IMR-90 (cell line): ENCODE measurements around the gene YPEL2. TPM values are rescaled to one million over a fixed set of nuclear protein-coding genes. Genes with fewer than 3 reads are reported as not detected.

Experiments used
- ATAC-seq: fragments of 200-7000 bp; cut with Tn5 transposase; 2 replicates; pipeline ENCODE4 v1.9.1; 2020; ENCODE audit warnings: low read depth, mild to moderate bottlenecking, moderate library complexity
- BruUV-seq: library from RNA; stranded (reverse); fragments of 400-500 nt; replicated peaks from 2 replicates; lab custom pipeline; 2021; lab: Mats Ljungman, UMichigan
- CTCF ChIA-PET: fragments of 300-600 bp; formaldehyde crosslinking; extraction: SDS; loops from one replicate; lab custom pipeline; 2021; ENCODE audit warnings: antibody characterized with exemption; lab: Yijun Ruan, JAX
- POLR2A ChIA-PET: fragments of 300-600 bp; sonication (Branson Sonifier 250); formaldehyde crosslinking; loops from one replicate; lab custom pipeline; 2022; ENCODE audit warnings: antibody characterized with exemption; ENCODE audit not compliant: unreplicated experiment; lab: Charles Lee
- DNase-seq: peaks from one replicate; pipeline ENCODE4 v3.0.0; 2013
- H2AFZ ChIP-seq: replicated peaks from 2 replicates; pipeline ENCODE3; 2013; ENCODE audit warnings: low read length, mild to moderate bottlenecking; ENCODE audit not compliant: poor library complexity
- H2AK5ac ChIP-seq: 2 replicates; pipeline ENCODE4 v1.6.1; 2013; ENCODE audit warnings: low read depth, low read length, inconsistent platforms
- H2AK9ac ChIP-seq: replicated peaks from 2 replicates; pipeline ENCODE3; 2013; ENCODE audit warnings: mild to moderate bottlenecking, low read depth, low read length, moderate library complexity; ENCODE audit not compliant: poor library complexity
- H2BK120ac ChIP-seq: 2 replicates; pipeline ENCODE4 v1.6.1; 2013; ENCODE audit warnings: low read depth, low read length, inconsistent platforms
- H2BK15ac ChIP-seq: 3 replicates; pipeline ENCODE4 v1.6.1; 2013; ENCODE audit warnings: low read depth, low read length, inconsistent platforms
- H2BK20ac ChIP-seq: 2 replicates; pipeline ENCODE4 v1.6.1; 2013; ENCODE audit warnings: low read depth, mild to moderate bottlenecking, inconsistent platforms, low read length, moderate library complexity
- H2BK5ac ChIP-seq: 2 replicates; pipeline ENCODE4 v1.6.1; 2013; ENCODE audit warnings: mild to moderate bottlenecking, low read depth, low read length, inconsistent platforms; ENCODE audit not compliant: poor library complexity, severe bottlenecking
- H3K14ac ChIP-seq: replicated peaks from 2 replicates; pipeline ENCODE4 v1.6.1; 2013; ENCODE audit warnings: low read depth, low read length, inconsistent platforms
- H3K18ac ChIP-seq: 2 replicates; pipeline ENCODE4 v1.6.1; 2013; ENCODE audit warnings: low read depth, low read length, control low read depth
- H3K23ac ChIP-seq: 2 replicates; pipeline ENCODE4 v1.6.1; 2013; ENCODE audit warnings: low read depth, low read length, inconsistent platforms
- H3K27ac ChIP-seq: 2 replicates; pipeline ENCODE4 v1.5.1; 2013; ENCODE audit warnings: mild to moderate bottlenecking, control low read depth, low read length; ENCODE audit not compliant: insufficient read depth
- H3K27me3 ChIP-seq: 2 replicates; pipeline ENCODE4 v1.6.1; 2013; ENCODE audit warnings: low read length; ENCODE audit not compliant: control insufficient read depth, insufficient read depth
- H3K36me3 ChIP-seq: 2 replicates; pipeline ENCODE4 v1.6.1; 2013; ENCODE audit warnings: low read length, mixed read lengths; ENCODE audit not compliant: control insufficient read depth, insufficient read depth
- H3K4ac ChIP-seq: 2 replicates; pipeline ENCODE4 v1.6.1; 2013; ENCODE audit warnings: low read depth, low read length, inconsistent platforms
- H3K4me1 ChIP-seq: 2 replicates; pipeline ENCODE4 v1.6.1; 2013; ENCODE audit warnings: low read length, mixed read lengths; ENCODE audit not compliant: control insufficient read depth, insufficient read depth
- H3K4me2 ChIP-seq: 2 replicates; pipeline ENCODE4 v1.6.1; 2013; ENCODE audit warnings: low read depth, mild to moderate bottlenecking, control low read depth, low read length, moderate library complexity
- H3K4me3 ChIP-seq: 2 replicates; pipeline ENCODE4 v1.5.1; 2013; ENCODE audit warnings: low read depth, mild to moderate bottlenecking, control low read depth, low read length, moderate library complexity; ENCODE audit not compliant: insufficient read depth
- H3K56ac ChIP-seq: 2 replicates; pipeline ENCODE4 v1.6.1; 2013; ENCODE audit warnings: low read length, inconsistent platforms; ENCODE audit not compliant: insufficient read depth; ENCODE audit errors: extremely low read depth
- H3K79me1 ChIP-seq, 2 experiments: 2 replicates each; pipeline ENCODE4 v1.6.1; 2013; ENCODE audit warnings: low read length in 2 of 2, inconsistent platforms in 1 of 2, low read depth in 1 of 2
- H3K9ac ChIP-seq: 2 replicates; pipeline ENCODE4 v1.6.1; 2013; ENCODE audit warnings: low read depth, low read length, control low read depth
- H3K9me1 ChIP-seq: 2 replicates; pipeline ENCODE4 v1.6.1; 2013; ENCODE audit warnings: low read length, inconsistent platforms; ENCODE audit not compliant: insufficient read depth
- H3K9me3 ChIP-seq: 2 replicates; pipeline ENCODE4 v1.6.1; 2013; ENCODE audit warnings: low read length; ENCODE audit not compliant: control insufficient read depth, insufficient read depth
- H4K20me1 ChIP-seq: 2 replicates; pipeline ENCODE4 v1.6.1; 2013; ENCODE audit warnings: low read length, inconsistent platforms; ENCODE audit not compliant: insufficient read depth
- H4K5ac ChIP-seq: 2 replicates; pipeline ENCODE4 v1.6.1; 2013; ENCODE audit warnings: mild to moderate bottlenecking, low read depth, low read length, control low read depth
- H4K8ac ChIP-seq, 2 experiments: 2 replicates each; pipeline ENCODE4 v1.6.1; 2013; ENCODE audit warnings: low read depth in 2 of 2, low read length in 2 of 2, control low read depth in 1 of 2, inconsistent platforms in 1 of 2
- H4K91ac ChIP-seq: 2 replicates; pipeline ENCODE4 v1.6.1; 2013; ENCODE audit warnings: low read depth, low read length, inconsistent platforms; ENCODE audit not compliant: insufficient read depth
- FOS ChIP-seq: fragments of 150-350 bp; IDR thresholded peaks from 2 replicates; pipeline ENCODE4 v1.6.1; 2016; ENCODE audit warnings: low read depth, low read length
- SMC3 ChIP-seq: fragments of 150-350 bp; IDR thresholded peaks from 2 replicates; pipeline ENCODE4 v1.6.1; 2016; ENCODE audit warnings: low read depth, mild to moderate bottlenecking, antibody characterized with exemption, low read length, moderate library complexity
- WGBS, 2 experiments: methylation state at CpG; one replicate each; pipeline versions ENCODE4 v1.1.5 to v1.1.7; 2013; ENCODE audit warnings: missing lambda C conversion rate in 2 of 2; ENCODE audit not compliant: insufficient read length in 1 of 2; ENCODE audit errors: extremely low coverage in 2 of 2; 5-methylcytosine and 5-hydroxymethylcytosine counted together
- dilution Hi-C: fragments of 300-500 bp; cut with HindIII; formaldehyde crosslinking; loops from one replicate; pipeline ENCODE4 v1.14.3; 2018; ENCODE audit warnings: low sequenced_read_pairs; ENCODE audit not compliant: unreplicated experiment
- in situ Hi-C: fragments of 300-500 bp; cut with MboI; formaldehyde crosslinking; loops from 3 replicates; pipeline ENCODE4 v1.14.3; 2019; ENCODE audit warnings: low sequenced_read_pairs, inconsistent platforms, mixed read lengths
- intact Hi-C: fragments of 100-400 bp; cut with micrococcal nuclease; formaldehyde crosslinking; loops from 2 replicates; pipeline ENCODE4 v1.10.0; 2022
- polyA plus RNA-seq, 3 experiments: library from polyadenylated mRNA; depleted of rRNA; stranded (reverse); fragments of >200 nt; gene quantifications; 2 replicates each; pipeline ENCODE4 v1.2.3, GENCODE V29; 2012; ENCODE audit warnings: low replicate concordance in 1 of 3
- total RNA-seq: library from RNA; depleted of rRNA; stranded (reverse); fragments of >200 nt; gene quantifications from 2 replicates; pipeline ENCODE4 v1.2.3, GENCODE V29; 2012
- TF ChIP-seq, protein P1 (sequence below): conservative IDR thresholded peaks from 2 replicates; pipeline ENCODE4 v1.5.1; 2012; ENCODE audit warnings: mild to moderate bottlenecking, low read depth, low read length, improper control_type of control experiment

YPEL2 gene
- total and polyA plus RNA-seq, 2 of the 4 experiments (the other 2 are of a cell fraction): 2.3 to 3.4 TPM

DNA sequence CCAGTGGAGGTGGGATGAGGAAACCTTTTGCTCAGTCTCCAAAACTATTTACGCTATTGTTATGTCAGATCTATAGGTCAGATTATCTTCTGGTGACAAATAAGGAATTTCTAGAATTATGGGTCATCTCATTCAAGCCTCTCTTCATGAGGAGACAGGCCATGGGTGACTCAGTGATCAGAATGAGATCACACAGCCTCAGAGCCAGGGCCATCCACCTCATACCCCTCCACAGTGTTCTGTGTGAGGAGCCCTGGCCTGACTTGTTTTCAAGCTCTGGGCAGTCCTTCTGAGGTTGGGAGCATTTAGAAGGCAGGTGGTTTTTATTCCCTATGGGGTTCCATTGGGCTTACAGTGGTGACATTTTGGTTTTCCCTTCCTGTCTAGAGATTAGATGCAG is 26.5 kb downstream of the YPEL2 start:
- H3K4me3 ChIP-seq: no peak overlapping the region
- DNase-seq: peak; percentile 73
- peak overlapping the region; percentile 4; the same call in 1 of the 2 replicates for H2BK20ac ChIP-seq
- H3K4me1 ChIP-seq: peaks cover 24% of the 10 kb centered on the region
- ChIA-PET CTCF (no interaction called here), POLR2A (no interaction called here)
- H3K36me3 ChIP-seq: no peaks in the 10 kb centered on the region
- no peak overlapping the region for H3K56ac ChIP-seq
- H4K91ac ChIP-seq: no peak overlapping the region
- TF ChIP-seq SMC3: 0 out of 2 replicates have a peak, but pooled peaks have one; percentile 8
- TF ChIP-seq, protein P1, sequence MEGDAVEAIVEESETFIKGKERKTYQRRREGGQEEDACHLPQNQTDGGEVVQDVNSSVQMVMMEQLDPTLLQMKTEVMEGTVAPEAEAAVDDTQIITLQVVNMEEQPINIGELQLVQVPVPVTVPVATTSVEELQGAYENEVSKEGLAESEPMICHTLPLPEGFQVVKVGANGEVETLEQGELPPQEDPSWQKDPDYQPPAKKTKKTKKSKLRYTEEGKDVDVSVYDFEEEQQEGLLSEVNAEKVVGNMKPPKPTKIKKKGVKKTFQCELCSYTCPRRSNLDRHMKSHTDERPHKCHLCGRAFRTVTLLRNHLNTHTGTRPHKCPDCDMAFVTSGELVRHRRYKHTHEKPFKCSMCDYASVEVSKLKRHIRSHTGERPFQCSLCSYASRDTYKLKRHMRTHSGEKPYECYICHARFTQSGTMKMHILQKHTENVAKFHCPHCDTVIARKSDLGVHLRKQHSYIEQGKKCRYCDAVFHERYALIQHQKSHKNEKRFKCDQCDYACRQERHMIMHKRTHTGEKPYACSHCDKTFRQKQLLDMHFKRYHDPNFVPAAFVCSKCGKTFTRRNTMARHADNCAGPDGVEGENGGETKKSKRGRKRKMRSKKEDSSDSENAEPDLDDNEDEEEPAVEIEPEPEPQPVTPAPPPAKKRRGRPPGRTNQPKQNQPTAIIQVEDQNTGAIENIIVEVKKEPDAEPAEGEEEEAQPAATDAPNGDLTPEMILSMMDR: no peak
- TF ChIP-seq FOS: 0 out of 2 replicates have a peak, but pooled peaks have one; percentile 3
- H3K9ac ChIP-seq: no peak overlapping the region
- H4K20me1 ChIP-seq: peaks cover 11% of the 10 kb centered on the region; the same call in 1 of the 2 replicates
- no peak overlapping the region; the same call in 1 of the 2 replicates for H4K5ac ChIP-seq
- peaks cover 4% of the 10 kb centered on the region; the same call in 1 of the 2 replicates for H3K9me3 ChIP-seq
- peak overlapping the region; percentile 54 for H3K14ac ChIP-seq
- no peak overlapping the region for H2AK9ac ChIP-seq
- peak overlapping the region; percentile 4; the same call in 1 of the 3 replicates for H2BK15ac ChIP-seq
- no peaks in the 10 kb centered on the region; a peak in 1 of 4 replicates for H3K79me1 ChIP-seq
- no peak overlapping the region for H2BK5ac ChIP-seq
- H3K27ac ChIP-seq: no peak overlapping the region
- H3K18ac ChIP-seq: no peak overlapping the region; the same call in 1 of the 2 replicates
- H3K27me3 ChIP-seq: peaks cover 2% of the 10 kb centered on the region; the same call in 1 of the 2 replicates
- ATAC-seq: no peak
- H2AFZ ChIP-seq: no peak overlapping the region
- H3K23ac ChIP-seq: no peak overlapping the region
- H4K8ac ChIP-seq: peak overlapping the region in 1 of 2 experiments; percentile 9; a peak in 1 of 4 replicates
- in situ Hi-C loops (no loop called here), dilution Hi-C loops (no loop called here), intact Hi-C loops (no loop called here)
- no peak overlapping the region for H3K4me2 ChIP-seq
- H2BK120ac ChIP-seq: 0 out of 2 replicates have a peak overlapping the region, but pooled peaks have one; percentile 30
- H2AK5ac ChIP-seq: no peak overlapping the region
- WGBS, 2 experiments: no CpG with 5 or more reads among the region's 1 CpG
- peak overlapping the region; percentile 27; the same call in 1 of the 2 replicates for H3K4ac ChIP-seq
- BruUV-seq: no TSS peak
- peaks cover 11% of the 10 kb centered on the region for H3K9me1 ChIP-seq
